ENCODE data around the gene COG1.

GRCh38 chr17:73187203-73187769 is 5.6 kb upstream of the COG1 start:
- TF ChIP-seq ZNF217 (CRISPR knock-in tag; IDR thresholded peaks at IDR 0.05) (no peak), SAFB (IDR thresholded peaks at IDR 0.05; ENCODE audit: borderline replicate concordance, low read depth, low read length) (no peak), TBP (optimal IDR thresholded peaks at IDR 0.05; ENCODE audit: low read depth, low read length) (no peak), CXXC5 (CRISPR knock-in tag; IDR thresholded peaks at IDR 0.05) (no peak), AFF4 (CRISPR knock-in tag; IDR thresholded peaks at IDR 0.05) (no peak), CBX2 (IDR thresholded peaks at IDR 0.05; ENCODE audit: insufficient read depth, low read length, poor library complexity, severe bottlenecking) (no peak), SIX5 (IDR thresholded peaks at IDR 0.05; ENCODE audit: borderline replicate concordance in 1 of 2, insufficient read depth in 1 of 2, low read depth in 1 of 2, low read length in 2 of 2) (no peak), BCL6 (CRISPR knock-in tag; IDR thresholded peaks at IDR 0.05) (no peak), HDAC2 (IDR thresholded peaks at IDR 0.05) (no peak), ZNF146 (CRISPR knock-in tag; IDR thresholded peaks at IDR 0.05; ENCODE audit: unreplicated experiment) (no peak), TBL1XR1 (IDR thresholded peaks at IDR 0.05; ENCODE audit: low read length in 2 of 2) (no peak)
- TF ChIP-seq, protein P1, sequence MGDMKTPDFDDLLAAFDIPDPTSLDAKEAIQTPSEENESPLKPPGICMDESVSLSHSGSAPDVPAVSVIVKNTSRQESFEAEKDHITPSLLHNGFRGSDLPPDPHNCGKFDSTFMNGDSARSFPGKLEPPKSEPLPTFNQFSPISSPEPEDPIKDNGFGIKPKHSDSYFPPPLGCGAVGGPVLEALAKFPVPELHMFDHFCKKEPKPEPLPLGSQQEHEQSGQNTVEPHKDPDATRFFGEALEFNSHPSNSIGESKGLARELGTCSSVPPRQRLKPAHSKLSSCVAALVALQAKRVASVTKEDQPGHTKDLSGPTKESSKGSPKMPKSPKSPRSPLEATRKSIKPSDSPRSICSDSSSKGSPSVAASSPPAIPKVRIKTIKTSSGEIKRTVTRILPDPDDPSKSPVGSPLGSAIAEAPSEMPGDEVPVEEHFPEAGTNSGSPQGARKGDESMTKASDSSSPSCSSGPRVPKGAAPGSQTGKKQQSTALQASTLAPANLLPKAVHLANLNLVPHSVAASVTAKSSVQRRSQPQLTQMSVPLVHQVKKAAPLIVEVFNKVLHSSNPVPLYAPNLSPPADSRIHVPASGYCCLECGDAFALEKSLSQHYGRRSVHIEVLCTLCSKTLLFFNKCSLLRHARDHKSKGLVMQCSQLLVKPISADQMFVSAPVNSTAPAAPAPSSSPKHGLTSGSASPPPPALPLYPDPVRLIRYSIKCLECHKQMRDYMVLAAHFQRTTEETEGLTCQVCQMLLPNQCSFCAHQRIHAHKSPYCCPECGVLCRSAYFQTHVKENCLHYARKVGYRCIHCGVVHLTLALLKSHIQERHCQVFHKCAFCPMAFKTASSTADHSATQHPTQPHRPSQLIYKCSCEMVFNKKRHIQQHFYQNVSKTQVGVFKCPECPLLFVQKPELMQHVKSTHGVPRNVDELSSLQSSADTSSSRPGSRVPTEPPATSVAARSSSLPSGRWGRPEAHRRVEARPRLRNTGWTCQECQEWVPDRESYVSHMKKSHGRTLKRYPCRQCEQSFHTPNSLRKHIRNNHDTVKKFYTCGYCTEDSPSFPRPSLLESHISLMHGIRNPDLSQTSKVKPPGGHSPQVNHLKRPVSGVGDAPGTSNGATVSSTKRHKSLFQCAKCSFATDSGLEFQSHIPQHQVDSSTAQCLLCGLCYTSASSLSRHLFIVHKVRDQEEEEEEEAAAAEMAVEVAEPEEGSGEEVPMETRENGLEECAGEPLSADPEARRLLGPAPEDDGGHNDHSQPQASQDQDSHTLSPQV (IDR thresholded peaks at IDR 0.05), result no peak

Measured in K562 (cell line).